Suprapubic skin (tissue), 4 donors: ENCODE data around the gene MEA1. TPM values are rescaled to one million over a fixed set of nuclear protein-coding genes. Genes with fewer than 3 reads are reported as not detected.
"Not testable (repeated sequence)": the region's sequence is repeated elsewhere in the genome, so short reads cannot be mapped to it uniquely, and the experiment has no call there.

Source experiments
- DNase-seq, 2 donors: peaks; one replicate each; pipeline ENCODE4 v3.0.0-alpha.2; 2019; ENCODE audit warnings: low spot score in 2 of 2
- H3K27ac ChIP-seq: fragments of 200-600 bp; sonication (generic); one replicate; pipeline ENCODE4 v1.5.1; 2019
- H3K27me3 ChIP-seq: fragments of 200-600 bp; sonication (generic); one replicate; pipeline ENCODE4 v1.5.1; 2019
- H3K36me3 ChIP-seq: fragments of 200-600 bp; sonication (generic); one replicate; pipeline ENCODE4 v1.5.1; 2019
- H3K4me1 ChIP-seq: fragments of 200-600 bp; sonication (generic); one replicate; pipeline ENCODE4 v1.5.1; 2019
- H3K4me3 ChIP-seq: fragments of 200-600 bp; sonication (generic); one replicate; pipeline ENCODE4 v1.5.1; 2019; ENCODE audit warnings: mild to moderate bottlenecking
- H3K9me3 ChIP-seq: fragments of 200-600 bp; sonication (generic); one replicate; pipeline ENCODE4 v1.5.1; 2019
- CTCF ChIP-seq, 2 donors: fragments of 200-600 bp in 1 of 2; fragments of 450-650 bp in 1 of 2; sonication (generic) in 1 of 2; IDR thresholded peaks; one replicate each; pipeline ENCODE4 v1.5.1; 2016 to 2019; ENCODE audit warnings: antibody characterized with exemption in 2 of 2, mild to moderate bottlenecking in 1 of 2, moderate library complexity in 1 of 2
- EP300 ChIP-seq: sonication (generic); formaldehyde crosslinking; IDR thresholded peaks from one replicate; pipeline ENCODE4 v1.6.1; 2017; ENCODE audit warnings: antibody characterized with exemption
- POLR2A ChIP-seq, 2 donors: fragments of 450-650 bp; IDR thresholded peaks; one replicate each; pipeline ENCODE4 v1.6.1; 2017; ENCODE audit warnings: antibody characterized with exemption in 2 of 2, mild to moderate bottlenecking in 2 of 2, moderate library complexity in 2 of 2
- POLR2AphosphoS5 ChIP-seq, 3 donors: sonication (generic); formaldehyde crosslinking; IDR thresholded peaks; one replicate each; pipeline ENCODE4 v1.6.1; 2017; ENCODE audit warnings: antibody characterized with exemption in 3 of 3
- WGBS: methylation state at CpG from one replicate; pipeline ENCODE4 v1.1.5; 2018; 5-methylcytosine and 5-hydroxymethylcytosine counted together
- total RNA-seq, 4 donors: library from RNA; depleted of rRNA; stranded (reverse); fragments of >200 nt; gene quantifications; one replicate each; pipeline ENCODE4 v1.1.0, GENCODE V29; 2016

MEA1 gene
- total RNA-seq, 4 donors from 2014 or later: 41.2 to 65.8 (median 61.5) TPM

- no peak for DNase-seq
- H3K4me1 ChIP-seq: peaks cover 19% of the 10 kb centered on the region
- 90% methylated on average over 17 of the region's 17 CpGs for WGBS
- peaks cover 47% of the 10 kb centered on the region for H3K36me3 ChIP-seq
- H3K27ac ChIP-seq: no peak overlapping the region
- no peak overlapping the region for H3K4me3 ChIP-seq
- no peaks in the 10 kb centered on the region for H3K27me3 ChIP-seq
- no peaks in the 10 kb centered on the region for H3K9me3 ChIP-seq
- TF ChIP-seq CTCF (IDR thresholded peaks at IDR 0.05): no peak
- TF ChIP-seq POLR2AphosphoS5 (IDR thresholded peaks at IDR 0.05): no peak
- no peak for TF ChIP-seq EP300
- TF ChIP-seq POLR2A (IDR thresholded peaks at IDR 0.05): no peak
Measured at GRCh38 chr6:43050981-43051380, 37.2 kb upstream of the MEA1 start.

GRCh38 chr6:43047998-43048397 lies 34.3 kb upstream of the MEA1 start:
- H3K27me3 ChIP-seq: no peaks in the 10 kb centered on the region
- peaks cover 12% of the 10 kb centered on the region for H3K4me1 ChIP-seq
- no peak for DNase-seq
- peaks cover 70% of the 10 kb centered on the region for H3K36me3 ChIP-seq
- H3K9me3 ChIP-seq: no peaks in the 10 kb centered on the region
- no peak overlapping the region for H3K4me3 ChIP-seq
- 87% methylated on average over 6 of the region's 7 CpGs for WGBS
- no peak overlapping the region for H3K27ac ChIP-seq
- TF ChIP-seq CTCF (IDR thresholded peaks at IDR 0.05): no peak
- no peak for TF ChIP-seq EP300
- TF ChIP-seq POLR2AphosphoS5 (IDR thresholded peaks at IDR 0.05): no peak
- TF ChIP-seq POLR2A (IDR thresholded peaks at IDR 0.05): no peak

- H3K4me1 ChIP-seq: no peaks in the 10 kb centered on the region
- no peak for TF ChIP-seq EP300
- no peak for TF ChIP-seq CTCF (IDR thresholded peaks at IDR 0.05)
- TF ChIP-seq POLR2AphosphoS5 (IDR thresholded peaks at IDR 0.05): no peak
- no peak for TF ChIP-seq POLR2A (IDR thresholded peaks at IDR 0.05)
- H3K27me3 ChIP-seq: no peaks in the 10 kb centered on the region
- no peak overlapping the region for H3K4me3 ChIP-seq
- H3K36me3 ChIP-seq: peaks cover 82% of the 10 kb centered on the region
- no peak overlapping the region for H3K27ac ChIP-seq
- DNase-seq: no peak
- no peaks in the 10 kb centered on the region for H3K9me3 ChIP-seq
- WGBS: 98% methylated on average over 7 of the region's 11 CpGs
Measured at GRCh38 chr6:43045371-43045930, 31.7 kb upstream of the MEA1 start.

GRCh38 chr6:43043310-43043709 lies 29.6 kb upstream of the MEA1 start:
- no peaks in the 10 kb centered on the region for H3K4me1 ChIP-seq
- H3K9me3 ChIP-seq: no peaks in the 10 kb centered on the region
- 94% methylated on average over 9 of the region's 9 CpGs for WGBS
- no peak overlapping the region for H3K4me3 ChIP-seq
- peaks cover 83% of the 10 kb centered on the region for H3K36me3 ChIP-seq
- DNase-seq: no peak
- H3K27ac ChIP-seq: no peak overlapping the region
- no peak for TF ChIP-seq POLR2AphosphoS5 (IDR thresholded peaks at IDR 0.05)
- no peak for TF ChIP-seq POLR2A (IDR thresholded peaks at IDR 0.05)
- no peaks in the 10 kb centered on the region for H3K27me3 ChIP-seq

- not testable (repeated sequence) for H3K27ac ChIP-seq, H3K4me1 ChIP-seq, H3K27me3 ChIP-seq, H3K9me3 ChIP-seq, H3K4me3 ChIP-seq, DNase-seq
- H3K36me3 ChIP-seq: peaks cover 83% of the 10 kb centered on the region
- WGBS: 96% methylated on average over 8 of the region's 8 CpGs
Measured at GRCh38 chr6:43041475-43041874, 27.7 kb upstream of the MEA1 start.

GRCh38 chr6:43040542-43041257 lies 27.0 kb upstream of the MEA1 start:
- no peak for TF ChIP-seq POLR2A (IDR thresholded peaks at IDR 0.05)
- TF ChIP-seq EP300: no peak
- TF ChIP-seq POLR2AphosphoS5 (IDR thresholded peaks at IDR 0.05): no peak
- no peak for TF ChIP-seq CTCF (IDR thresholded peaks at IDR 0.05)
- DNase-seq: no peak

More at GRCh38 chr6:43040542-43041257, 27.0 kb upstream of the MEA1 start:
- Histone ChIP-seq H3K27ac (no peak overlapping the region), H3K9me3 (no peaks in the 10 kb centered on the region), H3K4me1 (no peaks in the 10 kb centered on the region), H3K4me3 (no peak overlapping the region), H3K36me3 (peaks cover 83% of the 10 kb centered on the region), H3K27me3 (no peaks in the 10 kb centered on the region)
- 95% methylated on average over 14 of the region's 18 CpGs for WGBS
